GM19468 (cell line): Measurements from ENCODE around the gene TMEM132C.
"Not testable (repeated sequence)": the region's sequence is repeated elsewhere in the genome, so short reads cannot be mapped to it uniquely, and the experiment has no call there.

ENCODE experiments used
- ATAC-seq: cut with Tn5 transposase; IDR thresholded peaks from one replicate; pipeline ENCODE4 v1.9.1; 2021; ENCODE audit warnings: mild to moderate bottlenecking, moderate library complexity, moderate number of reproducible peaks; ENCODE audit not compliant: unreplicated experiment; ENCODE audit errors: extremely low read depth

TMEM132C gene

GRCh38 chr12:128267131-128267622 is at the start of gene TMEM132C:
Gene TMEM132C (plus strand): TSS chr12:128267170. CDS start chr12:128267403, 233 bp downstream.
- no peak for ATAC-seq

- ATAC-seq: no peak
These were observed 42.7 kb upstream of the TMEM132C start for GRCh38 chr12:128224226-128224625.

GRCh38 chr12:128228581-128228980 is 38.4 kb upstream of the TMEM132C start:
- ATAC-seq: no peak

GRCh38 chr12:128235635-128236417 is 31.1 kb upstream of the TMEM132C start:
- ATAC-seq: no peak

- no peak for ATAC-seq
These were observed 30.4 kb upstream of the TMEM132C start for GRCh38 chr12:128236525-128236924.

- no peak for ATAC-seq
These were observed 26.2 kb upstream of the TMEM132C start for GRCh38 chr12:128240745-128241144.

- ATAC-seq: no peak
These were observed 21.8 kb upstream of the TMEM132C start for GRCh38 chr12:128245121-128245520.

- no peak for ATAC-seq
These were observed 21.1 kb upstream of the TMEM132C start for GRCh38 chr12:128245905-128246304.

GRCh38 chr12:128250096-128250495 is 16.9 kb upstream of the TMEM132C start:
- no peak for ATAC-seq

GRCh38 chr12:128253829-128254228 is 13.1 kb upstream of the TMEM132C start:
- not testable (repeated sequence) for ATAC-seq

GRCh38 chr12:128258866-128259555 is 8.0 kb upstream of the TMEM132C start:
- ATAC-seq: no peak

GRCh38 chr12:128259556-128260070 is 7.4 kb upstream of the TMEM132C start:
- ATAC-seq: no peak

- no peak for ATAC-seq
These were observed 5.2 kb upstream of the TMEM132C start for GRCh38 chr12:128261757-128262156.

GRCh38 chr12:128265566-128265965 is 1.4 kb upstream of the TMEM132C start:
- no peak for ATAC-seq

- no peak for ATAC-seq
These were observed 884 bp upstream of the TMEM132C start for GRCh38 chr12:128266086-128266485.

GRCh38 chr12:128266541-128267130 is 334 bp upstream of the TMEM132C start:
- no peak for ATAC-seq

- no peak for ATAC-seq
These were observed 845 bp downstream of the TMEM132C start for GRCh38 chr12:128267651-128268378.

GRCh38 chr12:128268379-128268995 is 1.5 kb downstream of the TMEM132C start:
- no peak for ATAC-seq

GRCh38 chr12:128269181-128269591 is 2.2 kb downstream of the TMEM132C start:
- no peak for ATAC-seq

- ATAC-seq: no peak
These were observed 9.5 kb downstream of the TMEM132C start for GRCh38 chr12:128276471-128276870.
